ENCODE results near the gene INF2.
A peak's percentile ranks its signal among the peaks of the same experiment; 100 is the strongest.

INF2 gene

GRCh38 chr14:104698688-104699425 lies 9.4 kb downstream of the INF2 start:
- H3K4me3 Mint-ChIP-seq: no peak overlapping the region
- no peak for DNase-seq
- ATAC-seq: no peak
- no peaks in the 10 kb centered on the region for H3K9me3 Mint-ChIP-seq
- peaks cover 41% of the 10 kb centered on the region for H3K4me1 Mint-ChIP-seq
- H3K27ac Mint-ChIP-seq: peak overlapping the region in 1 of 2 donors; percentile 27
- H3K27me3 Mint-ChIP-seq: no peaks in the 10 kb centered on the region

- no peaks in the 10 kb centered on the region for H3K27me3 Mint-ChIP-seq
- no peaks in the 10 kb centered on the region for H3K9me3 Mint-ChIP-seq
- no peak overlapping the region for H3K4me3 Mint-ChIP-seq
These were observed 10.0 kb downstream of the INF2 start for GRCh38 chr14:104699426-104699748.

GRCh38 chr14:104700225-104700651 lies 10.8 kb downstream of the INF2 start:
- Mint-ChIP-seq H3K4me1 (peaks cover 27% of the 10 kb centered on the region), H3K27ac (no peak overlapping the region), H3K27me3 (no peaks in the 10 kb centered on the region), H3K9me3 (no peaks in the 10 kb centered on the region), H3K4me3 (no peak overlapping the region)
- no peak for DNase-seq
- no peak for ATAC-seq

More at GRCh38 chr14:104699426-104699748, 10.0 kb downstream of the INF2 start:
- peaks cover 36% of the 10 kb centered on the region for H3K4me1 Mint-ChIP-seq
- DNase-seq (no peak), ATAC-seq (no peak)
- H3K27ac Mint-ChIP-seq: no peak overlapping the region

GRCh38 chr14:104700747-104701217 lies 11.4 kb downstream of the INF2 start:
- Mint-ChIP-seq H3K27ac (no peak overlapping the region), H3K4me1 (peaks cover 22% of the 10 kb centered on the region), H3K27me3 (no peaks in the 10 kb centered on the region), H3K4me3 (no peak overlapping the region), H3K9me3 (no peaks in the 10 kb centered on the region)
- DNase-seq: no peak
- ATAC-seq: no peak

- Mint-ChIP-seq H3K27me3 (no peaks in the 10 kb centered on the region), H3K9me3 (no peaks in the 10 kb centered on the region), H3K4me1 (peaks cover 15% of the 10 kb centered on the region), H3K27ac (no peak overlapping the region), H3K4me3 (no peak overlapping the region)
- no peak for DNase-seq
- ATAC-seq: no peak
These were observed 12.1 kb downstream of the INF2 start for GRCh38 chr14:104701383-104702076.

GRCh38 chr14:104702106-104702505 lies 12.7 kb downstream of the INF2 start:
- H3K4me1 Mint-ChIP-seq: peaks cover 13% of the 10 kb centered on the region
- H3K4me3 Mint-ChIP-seq: no peak overlapping the region
- no peaks in the 10 kb centered on the region for H3K27me3 Mint-ChIP-seq
- H3K27ac Mint-ChIP-seq: no peak overlapping the region
- DNase-seq (no peak), ATAC-seq (no peak)
- H3K9me3 Mint-ChIP-seq: no peaks in the 10 kb centered on the region

GRCh38 chr14:104702673-104703072 lies 13.3 kb downstream of the INF2 start:
- Mint-ChIP-seq H3K4me1 (peaks cover 13% of the 10 kb centered on the region), H3K27me3 (no peaks in the 10 kb centered on the region), H3K4me3 (no peak overlapping the region), H3K27ac (no peak overlapping the region), H3K9me3 (no peaks in the 10 kb centered on the region)
- no peak for ATAC-seq
- no peak for DNase-seq

- ATAC-seq (no peak), DNase-seq (no peak)
- Mint-ChIP-seq H3K9me3 (no peaks in the 10 kb centered on the region), H3K4me1 (peaks cover 13% of the 10 kb centered on the region), H3K27me3 (no peaks in the 10 kb centered on the region), H3K27ac (no peak overlapping the region), H3K4me3 (no peak overlapping the region)
These were observed 13.9 kb downstream of the INF2 start for GRCh38 chr14:104703269-104703668.

- DNase-seq: no peak
- peaks cover 14% of the 10 kb centered on the region for H3K4me1 Mint-ChIP-seq
- H3K9me3 Mint-ChIP-seq: no peaks in the 10 kb centered on the region
- H3K4me3 Mint-ChIP-seq: no peak overlapping the region
- no peak overlapping the region for H3K27ac Mint-ChIP-seq
- no peaks in the 10 kb centered on the region for H3K27me3 Mint-ChIP-seq
- ATAC-seq: no peak
These were observed 14.8 kb downstream of the INF2 start for GRCh38 chr14:104704252-104704651.

- no peaks in the 10 kb centered on the region for H3K27me3 Mint-ChIP-seq
- no peak overlapping the region for H3K4me3 Mint-ChIP-seq
- no peak for DNase-seq
- no peaks in the 10 kb centered on the region for H3K9me3 Mint-ChIP-seq
- peaks cover 8% of the 10 kb centered on the region for H3K4me1 Mint-ChIP-seq
- H3K27ac Mint-ChIP-seq: no peak overlapping the region
- peak; percentile 20 for ATAC-seq
These were observed 16.1 kb downstream of the INF2 start for GRCh38 chr14:104705340-104706047.

- DNase-seq (no peak), ATAC-seq (no peak)
- no peak overlapping the region for H3K27ac Mint-ChIP-seq
- H3K4me3 Mint-ChIP-seq: no peak overlapping the region
- no peaks in the 10 kb centered on the region for H3K9me3 Mint-ChIP-seq
- no peaks in the 10 kb centered on the region for H3K27me3 Mint-ChIP-seq
- peaks cover 6% of the 10 kb centered on the region for H3K4me1 Mint-ChIP-seq
These were observed 17.6 kb downstream of the INF2 start for GRCh38 chr14:104706733-104707607.

- no peaks in the 10 kb centered on the region for H3K27me3 Mint-ChIP-seq
- H3K27ac Mint-ChIP-seq: no peak overlapping the region
- no peak for DNase-seq
- peaks cover 6% of the 10 kb centered on the region for H3K4me1 Mint-ChIP-seq
- ATAC-seq: peak; percentile 22
- H3K4me3 Mint-ChIP-seq: no peak overlapping the region
- H3K9me3 Mint-ChIP-seq: no peaks in the 10 kb centered on the region
These were observed 18.5 kb downstream of the INF2 start for GRCh38 chr14:104707608-104708595.

GRCh38 chr14:104708606-104709268 lies 19.3 kb downstream of the INF2 start:
- peak; percentile 70 for ATAC-seq
- Mint-ChIP-seq H3K4me3 (no peak overlapping the region), H3K4me1 (peaks cover 6% of the 10 kb centered on the region), H3K9me3 (no peaks in the 10 kb centered on the region), H3K27me3 (no peaks in the 10 kb centered on the region), H3K27ac (no peak overlapping the region)
- peak; percentile 71 to 76 for DNase-seq
